KOPT-K1 (cell line): ENCODE data around the gene LMLN.
"Not testable (repeated sequence)": the region's sequence is repeated elsewhere in the genome, so short reads cannot be mapped to it uniquely, and the experiment has no call there.

Experiments
- H3K27ac ChIP-seq: fragments of 200-600 bp; sonication (generic); 2 replicates; pipeline ENCODE4 v1.5.1; 2016; ENCODE audit warnings: antibody characterized with exemption, mild to moderate bottlenecking, low read depth, low read length; ENCODE audit not compliant: poor library complexity, severe bottlenecking
- H3K36me3 ChIP-seq: fragments of 200-600 bp; sonication (generic); 2 replicates; pipeline ENCODE4 v1.5.1; 2017; ENCODE audit warnings: antibody characterized with exemption, mild to moderate bottlenecking, low read length, moderate library complexity; ENCODE audit not compliant: insufficient read depth
- H3K9me3 ChIP-seq: fragments of 200-600 bp; sonication (generic); 2 replicates; pipeline ENCODE4 v1.5.1; 2017; ENCODE audit warnings: antibody characterized with exemption, low read length, mild to moderate bottlenecking; ENCODE audit not compliant: insufficient read depth, poor library complexity, severe bottlenecking

LMLN gene

GRCh38 chr3:197951392-197951990 is 8.5 kb upstream of the LMLN start:
- Histone ChIP-seq H3K36me3 (peaks cover 56% of the 10 kb centered on the region), H3K27ac (peak overlapping the region; percentile 82)

GRCh38 chr3:197952440-197952839 is 7.6 kb upstream of the LMLN start:
- H3K36me3 ChIP-seq, result peaks cover 66% of the 10 kb centered on the region
- no peaks in the 10 kb centered on the region for H3K9me3 ChIP-seq
- H3K27ac ChIP-seq, result no peak overlapping the region

More at GRCh38 chr3:197951392-197951990, 8.5 kb upstream of the LMLN start:
- H3K9me3 ChIP-seq, result no peaks in the 10 kb centered on the region

- Histone ChIP-seq H3K36me3 (peaks cover 68% of the 10 kb centered on the region), H3K9me3 (no peaks in the 10 kb centered on the region), H3K27ac (no peak overlapping the region)
Measured at GRCh38 chr3:197953325-197953724, 6.7 kb upstream of the LMLN start.

GRCh38 chr3:197953881-197954280 is 6.1 kb upstream of the LMLN start:
- Histone ChIP-seq H3K27ac (no peak overlapping the region), H3K36me3 (peaks cover 68% of the 10 kb centered on the region), H3K9me3 (no peaks in the 10 kb centered on the region)

GRCh38 chr3:197955892-197956477 is 4.0 kb upstream of the LMLN start:
- H3K36me3 ChIP-seq, result peaks cover 67% of the 10 kb centered on the region
- H3K9me3 ChIP-seq, result no peaks in the 10 kb centered on the region
- no peak overlapping the region for H3K27ac ChIP-seq

- H3K36me3 ChIP-seq, result peaks cover 61% of the 10 kb centered on the region
- H3K9me3 ChIP-seq, result no peaks in the 10 kb centered on the region
- no peak overlapping the region for H3K27ac ChIP-seq
Measured at GRCh38 chr3:197956626-197956988, 3.4 kb upstream of the LMLN start.

GRCh38 chr3:197957790-197958133 is 2.3 kb upstream of the LMLN start:
- H3K36me3 ChIP-seq, result peaks cover 49% of the 10 kb centered on the region
- H3K27ac ChIP-seq, result no peak overlapping the region
- H3K9me3 ChIP-seq, result no peaks in the 10 kb centered on the region

- H3K36me3 ChIP-seq, result peaks cover 43% of the 10 kb centered on the region
- H3K27ac ChIP-seq, result no peak overlapping the region
- H3K9me3 ChIP-seq, result no peaks in the 10 kb centered on the region
Measured at GRCh38 chr3:197958346-197958745, 1.7 kb upstream of the LMLN start.

GRCh38 chr3:197958848-197959247 is 1.2 kb upstream of the LMLN start:
- not testable (repeated sequence) for H3K9me3 ChIP-seq, H3K27ac ChIP-seq
- H3K36me3 ChIP-seq, result peaks cover 38% of the 10 kb centered on the region

- Histone ChIP-seq H3K27ac (peak overlapping the region; percentile 57), H3K36me3 (peaks cover 32% of the 10 kb centered on the region), H3K9me3 (no peaks in the 10 kb centered on the region)
Measured at GRCh38 chr3:197959500-197959890, 522 bp upstream of the LMLN start.

GRCh38 chr3:197960694-197961581 is 921 bp downstream of the LMLN start:
- peaks cover 17% of the 10 kb centered on the region for H3K36me3 ChIP-seq
- no peaks in the 10 kb centered on the region for H3K9me3 ChIP-seq
- H3K27ac ChIP-seq, result peak overlapping the region; percentile 57

GRCh38 chr3:197961582-197961945 is 1.5 kb downstream of the LMLN start:
- Histone ChIP-seq H3K9me3 (peaks cover 2% of the 10 kb centered on the region), H3K36me3 (peaks cover 11% of the 10 kb centered on the region), H3K27ac (no peak overlapping the region)

GRCh38 chr3:197963019-197963637 is 3.1 kb downstream of the LMLN start:
- peaks cover 18% of the 10 kb centered on the region for H3K9me3 ChIP-seq
- no peaks in the 10 kb centered on the region for H3K36me3 ChIP-seq
- no peak overlapping the region for H3K27ac ChIP-seq

GRCh38 chr3:197967337-197967989 is 7.4 kb downstream of the LMLN start:
- not testable (repeated sequence) for H3K27ac ChIP-seq, H3K36me3 ChIP-seq
- H3K9me3 ChIP-seq, result peaks cover 24% of the 10 kb centered on the region

- Histone ChIP-seq H3K27ac (no peak overlapping the region), H3K36me3 (no peaks in the 10 kb centered on the region)
Measured at GRCh38 chr3:197970588-197970987, 10.6 kb downstream of the LMLN start.

More at GRCh38 chr3:197970588-197970987, 10.6 kb downstream of the LMLN start:
- peaks cover 26% of the 10 kb centered on the region for H3K9me3 ChIP-seq
